ENCODE measurements around the gene XPO5.
A peak's percentile ranks its signal among the peaks of the same experiment; 100 is the strongest.
"Not testable (repeated sequence)": the region's sequence is repeated elsewhere in the genome, so short reads cannot be mapped to it uniquely, and the experiment has no call there.

Gene XPO5

DNA sequence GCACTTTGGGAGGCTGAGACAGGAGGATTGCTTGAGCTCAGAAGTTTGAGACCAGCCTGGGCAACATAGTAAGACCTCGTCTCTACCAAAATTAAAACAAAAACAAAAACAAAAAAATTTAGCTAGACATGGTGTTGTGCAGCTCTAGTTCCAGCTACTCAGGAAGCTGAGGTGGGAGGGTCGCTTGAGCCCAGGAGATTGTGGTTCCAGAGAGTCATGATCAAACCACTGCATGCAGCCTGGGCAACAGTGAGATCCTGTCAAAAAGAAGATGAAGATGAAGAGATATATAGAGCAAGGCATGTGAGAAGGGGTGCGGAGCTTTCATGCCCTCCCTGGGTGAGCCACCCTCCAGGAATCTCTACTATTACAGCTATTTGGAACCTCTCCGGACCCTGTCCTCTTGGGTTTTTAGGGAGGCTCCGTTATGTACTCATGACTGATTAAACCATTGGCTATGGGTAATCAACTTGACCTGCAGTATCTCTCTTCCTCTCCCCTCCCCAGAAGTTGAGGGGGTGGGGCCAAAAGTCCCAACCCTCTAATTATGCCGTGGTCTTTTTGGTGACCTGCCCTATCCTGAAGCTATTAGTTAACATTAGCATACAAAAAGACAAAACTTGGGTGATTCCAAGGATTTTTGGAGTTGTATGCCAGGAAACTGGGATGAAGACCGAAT is 9.2 kb upstream of the XPO5 start:
- DNase-seq = peak in 1 of 2 donors; percentile 44

DNA sequence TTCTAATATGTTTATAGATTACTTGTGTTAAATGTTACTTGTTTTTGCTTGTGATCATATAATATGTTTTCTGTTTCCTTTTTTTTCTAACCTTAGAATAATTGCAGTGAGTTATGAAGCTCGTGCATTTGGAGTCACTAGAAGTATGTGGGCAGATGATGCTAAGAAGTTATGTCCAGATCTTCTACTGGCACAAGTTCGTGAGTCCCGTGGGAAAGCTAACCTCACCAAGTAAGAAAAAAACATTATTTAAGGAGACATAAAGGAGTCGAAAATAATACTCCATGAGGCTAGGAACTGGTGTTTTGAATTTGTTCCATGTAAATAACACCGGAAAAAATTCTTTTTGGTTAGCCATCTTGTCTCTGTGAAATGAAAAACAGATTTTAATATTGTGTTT is 7.1 kb upstream of the XPO5 start:
- DNase-seq = no peak

DNA sequence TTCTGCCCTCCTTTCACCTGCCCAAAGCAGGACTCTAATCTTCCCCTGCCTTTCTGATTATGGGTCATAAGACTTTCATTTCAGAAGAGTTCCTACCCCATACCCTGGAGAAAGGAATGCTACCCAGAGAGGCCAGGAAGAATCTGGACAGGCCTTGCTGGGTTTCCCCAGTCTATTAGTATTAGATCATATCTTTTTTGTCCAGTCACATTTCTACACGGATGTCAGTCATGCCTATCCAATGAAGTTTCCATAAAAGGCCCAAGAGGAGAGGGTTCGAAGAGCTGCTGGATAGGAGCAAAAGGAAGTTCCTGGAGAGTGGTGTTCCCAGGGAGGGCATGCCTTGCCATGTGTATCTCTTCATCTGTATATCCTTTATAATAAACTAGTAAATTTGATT is 3.3 kb upstream of the XPO5 start:
- no peak for DNase-seq

DNA sequence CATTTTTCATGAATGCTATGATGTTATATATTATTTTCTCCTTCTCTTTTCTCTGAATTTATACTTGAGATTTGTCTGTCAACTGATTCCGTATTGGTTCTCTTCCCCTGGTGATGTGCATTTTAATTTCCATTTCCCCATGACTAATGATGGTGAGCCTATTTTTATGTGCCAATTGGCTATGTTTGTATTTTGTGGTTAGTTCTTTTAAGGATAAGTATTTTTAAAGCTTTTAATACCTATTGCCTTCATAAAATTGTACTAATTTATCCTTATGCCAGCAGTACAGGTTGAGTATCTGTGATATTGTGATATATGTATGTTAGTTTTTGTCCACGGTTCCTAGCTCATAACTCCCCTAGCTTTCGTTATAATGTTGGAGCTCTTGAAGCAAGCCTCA is 2.9 kb upstream of the XPO5 start:
- no peak for DNase-seq

DNA sequence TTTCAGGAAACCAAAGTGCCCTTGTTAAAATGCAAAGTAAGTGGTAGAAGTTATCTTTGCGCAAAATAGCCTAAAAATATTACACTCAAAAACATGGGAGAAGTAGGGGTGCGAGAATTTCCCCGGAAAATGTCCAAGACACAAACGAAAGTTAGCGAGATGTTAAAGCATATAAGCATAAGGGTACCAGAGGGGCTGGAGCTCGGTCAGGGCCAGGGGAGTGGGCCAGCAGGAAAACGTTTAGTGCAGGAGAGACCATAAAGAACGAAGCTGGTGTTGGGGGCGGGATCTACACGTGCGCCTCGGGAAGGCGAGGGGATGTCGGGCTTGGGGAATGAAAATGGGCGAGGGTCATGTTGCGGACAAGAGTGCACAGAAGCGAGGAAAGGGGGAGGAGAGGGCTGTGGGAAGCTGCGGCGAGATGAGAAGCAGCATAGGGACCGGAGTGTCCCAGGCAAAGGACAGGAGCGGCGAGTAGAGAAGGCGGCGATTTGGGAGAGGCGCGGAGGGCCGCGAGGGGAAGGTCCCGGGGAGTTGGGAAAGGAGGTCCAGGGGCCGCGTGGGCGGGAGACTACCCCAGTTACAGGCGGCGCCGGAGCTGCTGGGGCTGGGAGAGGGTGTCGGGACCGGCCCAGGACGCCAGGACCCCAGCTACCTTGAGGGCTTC is 600 bp downstream of the XPO5 start:
- DNase-seq = peak in 1 of 2 donors; percentile 10

DNA sequence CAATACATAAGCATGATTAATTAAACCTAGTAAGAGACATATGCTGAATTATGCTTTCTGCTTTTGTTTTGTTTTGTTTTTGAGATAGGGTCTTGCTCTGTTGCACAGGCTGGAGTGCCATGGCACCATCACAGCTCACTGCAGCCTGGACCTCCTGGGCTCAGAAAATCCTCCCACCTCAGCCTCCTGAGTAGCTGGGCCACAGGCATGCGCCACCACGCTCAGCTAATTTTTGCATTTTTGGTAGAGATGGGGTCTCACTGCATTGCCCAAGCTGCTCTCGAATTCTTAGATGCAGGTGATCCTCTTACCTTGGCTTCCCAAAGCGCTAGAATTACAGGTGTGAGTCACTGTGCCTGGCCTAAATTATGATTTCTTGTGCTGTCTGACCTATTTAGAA is 3.8 kb downstream of the XPO5 start:
- DNase-seq = no peak

DNA sequence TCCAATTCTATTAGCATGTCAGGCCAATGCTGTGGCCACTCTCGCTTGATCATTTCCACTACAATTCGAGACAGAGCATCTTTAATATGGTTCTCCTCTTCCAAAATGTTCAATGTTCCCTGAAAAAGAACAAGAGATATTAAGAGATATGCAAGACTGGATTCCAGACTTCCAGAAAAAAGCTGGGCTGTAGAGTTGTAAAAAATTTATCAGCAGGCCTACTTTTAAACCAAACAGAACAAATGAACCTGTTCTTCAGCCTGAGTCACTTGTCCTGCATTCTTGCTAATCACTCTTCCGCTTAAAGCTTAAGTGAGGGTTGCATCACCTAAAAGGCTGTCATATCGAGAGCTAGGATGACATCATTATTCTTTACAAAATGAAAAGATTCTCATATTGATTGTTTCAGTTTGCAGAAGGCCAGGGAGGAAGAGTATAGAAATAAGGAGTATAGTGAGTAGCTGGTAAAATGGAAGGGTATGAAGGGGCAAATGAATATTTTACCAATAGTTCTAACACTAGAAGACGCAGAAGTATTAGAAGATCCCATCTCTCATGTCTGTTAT is 4.9 kb downstream of the XPO5 start:
- no peak for DNase-seq

DNA sequence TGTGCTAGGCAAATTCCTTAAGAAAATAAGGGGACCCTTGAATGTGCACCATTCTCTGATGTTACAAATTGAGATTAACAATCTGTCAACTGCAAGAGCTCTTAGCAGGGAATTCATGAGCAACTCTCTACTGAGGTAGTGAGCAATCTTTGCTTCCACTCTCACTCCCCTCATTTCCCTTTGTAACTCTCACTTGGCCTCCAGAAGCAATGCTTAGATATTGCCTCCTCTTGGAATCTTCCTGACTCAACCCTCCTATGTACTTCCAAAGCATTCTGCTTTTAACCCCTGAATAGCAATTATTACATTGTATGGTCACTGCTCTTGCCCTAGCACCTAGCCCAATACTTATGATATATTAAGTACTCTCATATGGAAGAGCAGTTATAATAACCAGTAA is 16.5 kb downstream of the XPO5 start:
- no peak for DNase-seq

DNA sequence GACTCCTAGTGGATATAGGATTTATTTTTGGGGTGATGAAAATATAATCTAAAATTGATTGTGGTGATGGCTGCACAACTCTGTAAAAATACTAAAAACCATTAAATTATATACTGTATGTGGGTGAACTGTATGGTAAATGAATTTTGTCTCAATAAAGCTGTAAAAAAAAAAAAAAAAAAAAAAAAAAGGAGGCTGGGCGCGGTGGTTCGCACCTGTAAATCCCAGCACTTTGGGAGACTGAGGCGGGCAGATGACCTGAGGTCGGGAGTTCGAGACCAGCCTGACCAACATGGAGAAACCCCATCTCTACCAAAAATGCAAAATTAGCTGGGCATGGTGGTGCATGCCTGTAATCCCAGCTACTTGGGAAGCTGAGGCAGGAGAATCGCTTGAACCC is 18.2 kb downstream of the XPO5 start:
- DNase-seq = not testable (repeated sequence)

DNA sequence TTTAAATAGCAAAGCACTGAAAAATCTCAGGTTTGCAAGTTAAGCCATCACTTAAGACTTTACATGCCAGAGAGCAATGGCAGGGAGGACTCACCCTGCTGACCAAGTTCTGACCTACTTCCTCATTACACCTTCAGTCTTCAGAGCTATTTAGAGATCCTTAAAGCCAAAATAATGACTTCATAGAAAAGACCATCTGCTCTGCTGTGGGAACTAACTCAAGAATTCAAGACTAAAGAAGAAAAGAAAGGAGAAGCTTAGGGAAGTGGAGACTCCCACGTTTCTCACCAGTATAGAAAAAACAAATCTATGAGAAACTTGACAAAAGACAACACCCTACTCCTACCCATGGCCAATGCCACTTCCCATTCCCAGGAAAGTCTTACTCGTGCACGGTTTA is 28.6 kb downstream of the XPO5 start:
- DNase-seq = no peak

DNA sequence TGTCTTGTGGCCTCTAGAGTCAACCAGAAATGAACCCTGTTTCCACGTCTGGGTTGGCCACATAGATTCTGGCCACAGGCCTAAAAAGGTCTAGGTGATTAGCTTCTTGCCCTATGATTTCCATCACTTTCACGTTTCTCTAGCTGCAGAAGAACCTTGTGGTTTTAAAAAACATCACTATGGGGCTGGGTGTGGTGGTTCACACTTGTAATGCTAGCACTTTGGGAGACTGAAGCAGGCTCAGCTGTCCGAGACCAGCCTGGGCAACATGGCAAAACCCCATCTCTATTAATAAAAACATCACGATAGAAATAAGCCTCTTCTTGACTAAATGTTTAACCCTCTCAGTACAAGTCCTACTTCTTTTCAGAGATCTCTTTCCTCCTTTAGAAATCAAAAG is 31.4 kb downstream of the XPO5 start:
- DNase-seq = peak in 1 of 2 donors; percentile 7

DNA sequence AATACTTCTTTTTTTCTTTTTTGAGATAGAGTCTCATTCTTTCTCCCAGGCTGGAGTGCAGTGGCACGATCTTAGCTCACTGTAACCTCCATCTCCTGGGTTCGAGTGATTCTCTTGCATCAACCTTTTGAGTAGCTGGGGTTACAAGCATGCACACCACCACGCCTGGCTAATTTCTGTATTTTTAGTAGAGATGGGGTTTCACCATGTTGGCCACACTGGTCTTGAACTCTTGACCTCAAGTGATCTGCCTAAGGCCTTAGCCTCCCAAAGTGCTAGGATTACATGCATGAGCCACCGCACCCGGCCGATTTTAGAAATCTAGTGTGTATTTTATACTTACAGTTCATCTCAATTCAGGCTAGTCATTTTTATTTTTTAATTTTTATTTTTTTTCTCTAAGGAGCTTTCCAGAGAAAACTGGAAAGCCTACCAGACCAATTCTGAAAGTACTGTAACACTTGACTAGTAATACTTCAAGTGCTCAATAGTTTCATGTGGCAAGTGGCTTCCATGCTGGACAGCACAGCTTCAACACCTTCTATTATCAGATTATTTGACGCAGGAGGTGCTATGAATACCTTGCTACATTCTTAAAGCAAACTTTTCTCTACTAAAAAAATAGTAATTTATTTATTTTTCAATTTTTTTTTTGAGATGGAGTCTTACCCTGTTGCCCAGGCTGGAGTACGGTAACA is 33.9 kb downstream of the XPO5 start:
- DNase-seq = no peak

DNA sequence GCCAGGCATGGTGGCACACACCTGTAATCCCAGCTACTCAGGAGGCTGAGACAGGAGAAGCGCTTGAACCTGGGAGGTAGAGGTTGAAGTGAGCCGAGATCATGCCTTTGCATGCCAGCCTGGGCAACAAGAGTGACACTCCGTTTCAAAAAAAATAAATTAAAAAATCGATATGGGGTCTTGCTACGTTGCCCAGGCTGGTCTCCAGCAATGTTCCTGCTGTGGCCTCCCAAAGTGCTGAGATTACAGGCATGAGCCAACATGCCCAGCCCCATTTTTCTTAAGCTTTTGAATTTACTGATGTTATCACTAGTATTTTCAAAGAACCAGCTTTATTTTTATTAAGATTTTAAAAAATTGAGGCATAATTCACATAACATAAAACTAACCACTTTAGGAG is 35.3 kb downstream of the XPO5 start:
- DNase-seq = no peak

DNA sequence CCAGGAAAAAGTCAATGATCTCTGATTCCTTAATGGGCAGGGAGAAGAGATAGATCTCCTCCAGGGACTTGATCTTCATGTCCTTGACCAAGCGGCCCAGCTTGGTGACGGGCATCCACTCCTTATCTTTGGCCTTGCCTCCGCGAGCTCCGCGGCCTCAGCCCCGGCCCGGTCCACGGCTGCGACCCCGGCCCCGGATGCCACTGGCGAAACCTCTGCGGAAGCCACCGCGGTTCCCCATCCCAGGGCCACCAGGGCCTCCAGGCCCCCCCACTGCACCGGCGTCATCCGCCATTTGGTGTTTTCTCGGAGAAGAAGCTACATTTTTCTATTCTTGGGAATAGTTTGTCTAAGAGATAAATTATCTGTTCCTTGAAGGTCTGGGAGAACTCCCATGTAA is 36.4 kb downstream of the XPO5 start:
- not testable (repeated sequence) for DNase-seq

DNA sequence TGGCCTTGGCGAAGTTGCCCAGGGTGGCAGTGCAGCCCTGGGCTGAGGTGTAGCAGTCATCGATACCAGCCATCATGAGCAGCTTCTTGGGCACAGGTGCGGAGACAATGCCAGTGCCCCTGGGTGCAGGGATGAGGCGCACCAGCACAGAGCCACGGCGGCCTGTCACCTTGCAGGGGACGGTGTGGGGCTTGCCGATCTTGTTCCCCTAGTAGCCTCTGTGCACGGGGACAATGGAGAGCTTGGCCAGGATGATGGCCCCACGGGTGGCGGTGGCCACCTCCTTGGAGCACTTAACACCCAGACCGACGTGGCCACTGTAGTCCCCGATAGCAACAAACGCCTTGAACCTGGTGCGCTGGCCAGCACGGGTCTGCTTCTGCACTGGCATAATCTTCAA is 36.9 kb downstream of the XPO5 start:
- DNase-seq = not testable (repeated sequence)

DNA sequence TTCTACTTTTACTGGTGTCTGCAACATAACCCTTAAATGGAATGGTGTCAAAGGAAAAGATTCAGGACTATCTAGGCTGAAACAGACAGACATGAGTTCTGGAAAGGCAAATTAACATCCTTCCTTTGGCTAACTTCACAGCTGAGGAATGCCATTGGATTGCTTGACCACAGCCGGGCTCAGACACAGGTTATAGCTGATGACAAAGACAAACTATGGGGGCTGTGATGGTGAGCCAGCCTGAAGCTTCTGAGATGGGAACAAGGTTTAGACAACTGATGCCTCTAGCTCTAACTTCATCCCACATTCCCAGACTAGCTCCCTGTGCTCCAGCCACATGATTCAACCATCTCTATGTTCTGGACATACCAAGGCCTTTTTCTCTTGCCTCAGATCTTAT is 43.6 kb downstream of the XPO5 start:
- DNase-seq = no peak

DNA sequence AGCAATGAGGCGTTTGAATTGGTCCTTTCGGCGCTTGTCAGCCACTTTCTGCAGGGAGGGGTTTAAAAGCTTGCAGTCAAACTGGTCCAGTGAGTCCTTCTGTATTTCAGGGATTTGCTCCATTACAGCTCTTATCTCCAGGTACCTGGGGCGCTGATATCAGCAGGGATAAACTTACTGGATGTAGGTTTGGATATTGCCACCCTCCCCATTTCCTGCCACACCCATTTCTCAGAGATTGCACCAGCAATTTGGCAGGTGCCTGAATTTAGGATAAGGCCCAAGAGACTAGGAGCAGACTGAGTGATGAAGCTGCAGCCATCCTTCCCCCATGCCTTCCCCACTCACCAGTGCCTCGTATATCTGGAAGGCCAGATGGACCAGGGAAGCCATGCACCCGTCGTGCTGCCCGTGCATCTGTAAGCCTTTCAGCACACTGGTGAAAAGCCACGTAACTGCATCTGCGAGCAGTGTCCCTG is 51.3 kb downstream of the XPO5 start:
- DNase-seq = no peak

DNA sequence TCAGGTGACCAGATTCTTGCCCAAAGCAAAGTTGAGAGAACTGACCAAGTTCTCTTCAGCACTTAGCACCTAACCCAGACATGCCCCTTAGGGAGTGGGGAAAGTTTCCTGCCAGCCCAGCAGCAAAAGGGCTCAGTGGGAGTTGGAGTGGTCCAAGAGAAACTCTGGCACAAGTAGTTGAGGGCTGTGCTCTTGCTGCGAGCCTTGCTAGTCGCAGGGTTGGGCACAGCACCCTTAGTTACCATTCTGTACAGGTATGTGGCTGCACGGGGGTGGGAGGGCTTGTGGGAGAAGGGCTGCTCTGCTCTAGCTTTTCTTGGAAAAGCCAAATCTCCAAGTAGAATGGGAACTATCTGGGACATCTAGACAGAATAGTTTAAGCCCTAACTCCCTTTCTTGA is 52.6 kb downstream of the XPO5 start:
- no peak for DNase-seq

DNA sequence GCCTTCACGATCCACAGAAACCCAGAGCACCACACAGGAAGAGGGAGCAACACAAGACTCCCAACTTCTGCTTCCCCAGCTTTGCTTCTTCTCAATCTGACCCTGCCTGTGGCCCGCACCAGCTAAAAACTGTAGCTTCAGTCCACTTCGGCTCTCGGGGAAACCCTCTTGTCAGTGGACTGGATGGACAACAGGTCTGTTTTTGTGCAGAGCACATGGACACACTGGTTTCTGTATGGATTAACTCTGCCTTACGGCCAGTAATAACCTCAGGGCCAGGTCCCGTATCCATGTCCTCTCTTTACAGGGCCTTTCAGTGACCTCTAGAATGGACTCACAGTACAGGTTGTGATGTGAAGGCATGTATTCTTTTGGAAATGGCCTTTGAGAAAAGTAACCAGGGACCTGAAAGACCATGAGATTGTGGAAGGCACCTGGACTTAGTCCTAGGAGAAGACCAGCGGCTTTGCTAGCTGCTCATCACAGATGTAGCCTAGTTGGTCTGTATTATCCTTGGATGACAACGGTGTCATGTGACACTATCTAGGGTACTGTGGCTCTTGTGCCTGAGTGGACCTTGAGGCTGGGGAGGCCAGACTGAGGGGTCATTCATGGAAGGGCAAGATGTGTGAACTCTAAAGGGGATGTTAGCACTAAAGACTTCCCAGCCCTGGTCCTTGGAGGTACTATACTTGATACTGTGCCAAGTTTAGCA is 53.1 kb downstream of the XPO5 start:
- DNase-seq = no peak

DNA sequence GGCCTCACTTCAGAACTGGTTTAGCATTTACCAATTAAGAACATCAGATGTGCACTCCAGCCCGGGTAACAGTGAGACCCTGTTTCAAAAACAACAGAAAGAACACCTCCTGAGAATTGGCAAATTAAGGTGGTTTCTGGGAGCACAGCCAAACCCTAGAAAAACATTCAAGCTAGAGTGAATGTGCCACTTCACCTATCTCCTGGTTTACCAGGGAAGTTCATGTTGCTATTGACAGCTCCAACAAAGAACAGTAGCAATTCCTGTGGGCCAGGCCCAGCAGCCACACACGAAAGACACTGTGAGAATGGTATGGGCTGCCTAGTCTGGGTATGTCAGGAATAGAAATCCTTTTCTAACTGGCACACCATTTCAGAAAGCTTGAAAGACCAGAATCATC is 54.0 kb downstream of the XPO5 start:
- no peak for DNase-seq

DNA sequence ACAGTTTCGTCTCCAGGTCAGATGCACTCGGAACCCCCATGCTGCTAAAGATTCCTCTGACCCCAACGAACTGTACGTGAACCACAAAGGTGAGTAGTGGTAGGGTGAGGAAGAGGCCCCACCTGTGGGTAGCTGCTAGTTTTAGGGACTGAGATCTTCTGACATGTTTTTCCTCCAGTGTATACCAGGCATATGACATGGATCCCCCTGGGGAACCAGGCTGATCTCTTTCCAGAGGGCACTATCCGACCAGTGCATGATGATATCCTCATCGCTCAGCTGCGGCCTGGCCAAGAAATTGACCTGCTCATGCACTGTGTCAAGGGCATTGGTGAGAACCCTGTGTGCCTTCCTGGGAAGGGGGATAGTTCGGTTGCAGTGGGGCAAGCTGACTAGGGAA is 55.7 kb downstream of the XPO5 start:
- no peak for DNase-seq

DNA sequence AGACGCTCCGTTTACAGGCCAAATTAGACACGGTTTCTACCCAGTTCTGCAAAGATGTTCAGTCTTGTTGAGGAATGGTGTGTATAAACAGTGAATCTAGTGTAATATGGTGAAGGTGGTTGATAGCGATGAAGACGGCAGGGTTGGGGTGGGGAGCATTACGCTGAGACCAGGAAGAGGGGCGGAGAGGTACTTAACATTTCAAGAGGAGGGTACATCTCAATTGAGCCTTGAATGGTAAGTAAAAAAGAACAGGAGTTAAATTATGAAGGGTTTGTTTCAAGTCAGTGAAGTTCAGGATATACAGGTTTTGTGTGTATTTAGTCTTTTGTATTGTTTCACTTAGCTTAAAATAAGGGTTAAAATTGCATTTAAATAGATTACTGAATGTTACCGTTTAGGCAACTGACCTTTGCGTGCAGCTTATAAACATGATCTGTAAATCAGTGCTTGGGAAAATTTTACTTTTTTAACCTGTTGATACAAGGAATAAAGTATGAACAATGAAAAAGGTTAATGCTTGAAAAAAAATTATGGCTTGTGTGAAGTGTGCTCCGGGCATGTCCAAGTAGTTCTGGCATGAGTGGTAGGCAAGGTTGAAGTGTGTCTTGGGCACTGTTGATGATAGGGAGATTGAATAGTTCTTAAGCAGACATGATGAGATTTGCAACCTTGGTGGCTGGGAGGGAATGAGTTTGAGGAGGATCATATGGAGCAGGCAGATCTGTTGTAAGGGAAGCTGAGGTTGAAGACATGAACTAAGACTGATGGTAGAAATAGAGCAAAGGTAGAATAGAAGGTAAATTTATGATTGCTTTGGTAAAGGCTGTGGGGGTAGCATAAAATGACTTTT is 58.1 kb downstream of the XPO5 start:
- no peak for DNase-seq

Data from CD4-positive, alpha-beta T cell treated with Interferon alpha-2 for 1 hour (primary cell).